SK-N-SH treated with all-trans-retinoic acid at 6 μM for 48 hours (cell line): ENCODE results near the gene AADAT.

Source experiments
- ATAC-seq: fragments of 200-7000 bp; cut with Tn5 transposase; 3 replicates; pipeline ENCODE4 v1.9.1; 2020; ENCODE audit warnings: mild to moderate bottlenecking, moderate library complexity
- ARNTL ChIP-seq: fragments of 450-650 bp; formaldehyde crosslinking; IDR thresholded peaks from 2 replicates; pipeline ENCODE4 v1.5.0; 2020; ENCODE audit warnings: low read depth, mild to moderate bottlenecking, moderate library complexity, borderline replicate concordance
- BACH2 ChIP-seq: fragments of 250-450 bp; sonication (Bioruptor Pico); IDR thresholded peaks from 2 replicates; pipeline ENCODE4 v1.9.0; 2021; ENCODE audit warnings: mild to moderate bottlenecking, borderline replicate concordance
- CSDC2 ChIP-seq: fragments of 250-450 bp; sonication (Bioruptor Pico); IDR thresholded peaks from 2 replicates; pipeline ENCODE4 v1.5.0; 2020; ENCODE audit warnings: mild to moderate bottlenecking, moderate library complexity
- CSRNP3 ChIP-seq: fragments of 250-450 bp; sonication (Bioruptor Pico); IDR thresholded peaks from 2 replicates; pipeline ENCODE4 v1.5.1; 2021; ENCODE audit warnings: mild to moderate bottlenecking, moderate library complexity
- ESRRG ChIP-seq: fragments of 250-450 bp; sonication (Bioruptor Pico); IDR thresholded peaks from 2 replicates; pipeline ENCODE4 v1.6.1; 2021; ENCODE audit warnings: mild to moderate bottlenecking
- GLIS3 ChIP-seq: fragments of 250-450 bp; sonication (Bioruptor Pico); IDR thresholded peaks from 2 replicates; pipeline ENCODE4 v1.5.0; 2020; ENCODE audit warnings: mild to moderate bottlenecking, moderate library complexity
- ISL1 ChIP-seq: fragments of 250-450 bp; sonication (Bioruptor Pico); IDR thresholded peaks from 2 replicates; pipeline ENCODE4 v2.1.2; 2022; ENCODE audit warnings: mild to moderate bottlenecking, moderate library complexity
- OSR1 ChIP-seq: fragments of 250-450 bp; sonication (Bioruptor Pico); IDR thresholded peaks from 2 replicates; pipeline ENCODE4 v1.8.0; 2022; ENCODE audit warnings: moderate library complexity, mild to moderate bottlenecking, inconsistent platforms
- POU6F1 ChIP-seq: fragments of 250-450 bp; sonication (Bioruptor Pico); IDR thresholded peaks from 2 replicates; pipeline ENCODE4 v1.8.0; 2021; ENCODE audit warnings: low read depth, mild to moderate bottlenecking, moderate library complexity, borderline replicate concordance
- PPARA ChIP-seq: fragments of 250-450 bp; sonication (Bioruptor Pico); IDR thresholded peaks from 2 replicates; pipeline ENCODE4 v1.5.0; 2020; ENCODE audit warnings: mild to moderate bottlenecking, borderline replicate concordance
- RARB ChIP-seq: fragments of 250-450 bp; sonication (Bioruptor Pico); IDR thresholded peaks from 2 replicates; pipeline ENCODE4 v1.8.0; 2021; ENCODE audit warnings: mild to moderate bottlenecking, moderate library complexity
- TCF4 ChIP-seq: fragments of 250-450 bp; sonication (Bioruptor Pico); IDR thresholded peaks from 2 replicates; pipeline ENCODE4 v1.8.0; 2021; ENCODE audit warnings: mild to moderate bottlenecking, moderate library complexity, borderline replicate concordance
- TOX ChIP-seq: fragments of 250-450 bp; sonication (Bioruptor Pico); IDR thresholded peaks from 2 replicates; pipeline ENCODE4 v1.8.0; 2021; ENCODE audit warnings: mild to moderate bottlenecking, moderate library complexity, borderline replicate concordance
- TSHZ2 ChIP-seq: fragments of 250-450 bp; sonication (Bioruptor Pico); IDR thresholded peaks from 2 replicates; pipeline ENCODE4 v1.5.0; 2020; ENCODE audit warnings: mild to moderate bottlenecking, moderate library complexity
- ZC3H10 ChIP-seq: fragments of 250-450 bp; sonication (Bioruptor Pico); IDR thresholded peaks from 2 replicates; pipeline ENCODE4 v1.5.1; 2021; ENCODE audit warnings: mild to moderate bottlenecking, moderate library complexity
- ZFP3 ChIP-seq: fragments of 250-450 bp; sonication (Bioruptor Pico); IDR thresholded peaks from 2 replicates; pipeline ENCODE4 v1.5.0; 2020; ENCODE audit warnings: mild to moderate bottlenecking, moderate library complexity
- ZFP30 ChIP-seq: fragments of 450-650 bp; formaldehyde crosslinking; IDR thresholded peaks from 2 replicates; pipeline ENCODE4 v1.5.0; 2022; ENCODE audit warnings: mild to moderate bottlenecking, moderate library complexity
- ZNF565 ChIP-seq: fragments of 450-650 bp; formaldehyde crosslinking; conservative IDR thresholded peaks from 2 replicates; pipeline ENCODE4 v1.5.0; 2020; ENCODE audit warnings: low read depth, mild to moderate bottlenecking, moderate library complexity
- ZNF70 ChIP-seq: fragments of 450-650 bp; formaldehyde crosslinking; IDR thresholded peaks from 2 replicates; pipeline ENCODE4 v1.5.0; 2020; ENCODE audit warnings: mild to moderate bottlenecking, moderate library complexity
- ZNF8 ChIP-seq: fragments of 450-650 bp; formaldehyde crosslinking; IDR thresholded peaks from 2 replicates; pipeline ENCODE4 v1.5.0; 2020; ENCODE audit warnings: mild to moderate bottlenecking, moderate library complexity
- TF ChIP-seq, protein P1 (sequence below): fragments of 250-450 bp; sonication (Bioruptor Pico); IDR thresholded peaks from 2 replicates; pipeline ENCODE4 v1.5.1; 2020; ENCODE audit warnings: low read depth, mild to moderate bottlenecking, moderate library complexity
- TF ChIP-seq, protein P2 (sequence below): fragments of 250-450 bp; sonication (Bioruptor Pico); IDR thresholded peaks from 2 replicates; pipeline ENCODE4 v1.8.0; 2020; ENCODE audit warnings: mild to moderate bottlenecking, moderate library complexity, borderline replicate concordance

AADAT gene

DNA sequence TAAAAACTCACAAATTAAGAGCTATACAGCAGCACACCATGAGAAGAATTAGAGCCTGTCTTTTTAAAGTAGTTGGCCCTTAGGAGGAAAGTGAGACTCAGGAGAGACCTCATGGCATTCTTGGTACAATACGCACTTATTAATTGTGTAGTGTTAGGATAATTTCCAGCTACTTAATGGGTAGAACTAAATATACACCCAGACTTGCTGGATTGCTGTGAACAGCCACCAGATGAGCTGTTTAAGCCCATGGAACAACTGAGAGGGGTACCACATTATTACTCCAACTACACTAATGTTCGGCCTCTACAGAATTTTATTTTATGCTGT is 77.2 kb downstream of the AADAT start:
- ATAC-seq: no peak
- TF ChIP-seq TCF4 (CRISPR knock-in tag) (no peak), GLIS3 (CRISPR knock-in tag) (no peak), CSRNP3 (CRISPR knock-in tag) (no peak), ESRRG (CRISPR knock-in tag) (no peak), PPARA (no peak), POU6F1 (CRISPR knock-in tag) (no peak), OSR1 (CRISPR knock-in tag) (no peak), BACH2 (CRISPR knock-in tag) (no peak), CSDC2 (CRISPR knock-in tag) (no peak)
- TF ChIP-seq, protein P1, sequence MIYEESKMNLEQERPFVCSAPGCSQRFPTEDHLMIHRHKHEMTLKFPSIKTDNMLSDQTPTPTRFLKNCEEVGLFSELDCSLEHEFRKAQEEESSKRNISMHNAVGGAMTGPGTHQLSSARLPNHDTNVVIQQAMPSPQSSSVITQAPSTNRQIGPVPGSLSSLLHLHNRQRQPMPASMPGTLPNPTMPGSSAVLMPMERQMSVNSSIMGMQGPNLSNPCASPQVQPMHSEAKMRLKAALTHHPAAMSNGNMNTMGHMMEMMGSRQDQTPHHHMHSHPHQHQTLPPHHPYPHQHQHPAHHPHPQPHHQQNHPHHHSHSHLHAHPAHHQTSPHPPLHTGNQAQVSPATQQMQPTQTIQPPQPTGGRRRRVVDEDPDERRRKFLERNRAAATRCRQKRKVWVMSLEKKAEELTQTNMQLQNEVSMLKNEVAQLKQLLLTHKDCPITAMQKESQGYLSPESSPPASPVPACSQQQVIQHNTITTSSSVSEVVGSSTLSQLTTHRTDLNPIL (CRISPR knock-in tag): no peak
- TF ChIP-seq, protein P2, sequence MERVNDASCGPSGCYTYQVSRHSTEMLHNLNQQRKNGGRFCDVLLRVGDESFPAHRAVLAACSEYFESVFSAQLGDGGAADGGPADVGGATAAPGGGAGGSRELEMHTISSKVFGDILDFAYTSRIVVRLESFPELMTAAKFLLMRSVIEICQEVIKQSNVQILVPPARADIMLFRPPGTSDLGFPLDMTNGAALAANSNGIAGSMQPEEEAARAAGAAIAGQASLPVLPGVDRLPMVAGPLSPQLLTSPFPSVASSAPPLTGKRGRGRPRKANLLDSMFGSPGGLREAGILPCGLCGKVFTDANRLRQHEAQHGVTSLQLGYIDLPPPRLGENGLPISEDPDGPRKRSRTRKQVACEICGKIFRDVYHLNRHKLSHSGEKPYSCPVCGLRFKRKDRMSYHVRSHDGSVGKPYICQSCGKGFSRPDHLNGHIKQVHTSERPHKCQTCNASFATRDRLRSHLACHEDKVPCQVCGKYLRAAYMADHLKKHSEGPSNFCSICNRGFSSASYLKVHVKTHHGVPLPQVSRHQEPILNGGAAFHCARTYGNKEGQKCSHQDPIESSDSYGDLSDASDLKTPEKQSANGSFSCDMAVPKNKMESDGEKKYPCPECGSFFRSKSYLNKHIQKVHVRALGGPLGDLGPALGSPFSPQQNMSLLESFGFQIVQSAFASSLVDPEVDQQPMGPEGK (CRISPR knock-in tag): no peak

GRCh38 chr4:170011921-170012628 is 77.7 kb downstream of the AADAT start:
- ATAC-seq: no peak
- TF ChIP-seq ESRRG (CRISPR knock-in tag): no peak
- TF ChIP-seq TCF4 (CRISPR knock-in tag): no peak
- TF ChIP-seq, protein P2 (CRISPR knock-in tag): no peak
- no peak for TF ChIP-seq ZFP3 (CRISPR knock-in tag)
- TF ChIP-seq ZNF565 (CRISPR knock-in tag): no peak
- TF ChIP-seq, protein P1 (CRISPR knock-in tag): no peak
- no peak for TF ChIP-seq OSR1 (CRISPR knock-in tag)
- TF ChIP-seq TSHZ2 (CRISPR knock-in tag): no peak
- no peak for TF ChIP-seq ISL1 (CRISPR knock-in tag)
- TF ChIP-seq ZFP30 (CRISPR knock-in tag): no peak
- no peak for TF ChIP-seq CSDC2 (CRISPR knock-in tag)
- TF ChIP-seq CSRNP3 (CRISPR knock-in tag): no peak
- no peak for TF ChIP-seq ZNF70
- TF ChIP-seq ARNTL: no peak
- TF ChIP-seq ZC3H10: no peak
- TF ChIP-seq RARB (CRISPR knock-in tag): no peak
- no peak for TF ChIP-seq PPARA
- TF ChIP-seq GLIS3 (CRISPR knock-in tag): no peak
- TF ChIP-seq TOX (CRISPR knock-in tag): no peak
- no peak for TF ChIP-seq ZNF8
